Panc1 (cell line): ENCODE results near the gene SLC7A14. TPM values are rescaled to one million over a fixed set of nuclear protein-coding genes. Genes with fewer than 3 reads are reported as not detected.

Experiments
- ATAC-seq: fragments of 200-7000 bp; cut with Tn5 transposase; 2 replicates; pipeline ENCODE4 v1.9.1; 2020; ENCODE audit warnings: mild to moderate bottlenecking, moderate library complexity
- BruUV-seq: library from RNA; stranded (reverse); fragments of 400-500 nt; replicated peaks from 2 replicates; lab custom pipeline; 2021; lab: Mats Ljungman, UMichigan
- CTCF ChIA-PET: fragments of 300-600 bp; sonication (Branson Sonifier 250); formaldehyde crosslinking; loops from one replicate; lab custom pipeline; 2022; ENCODE audit warnings: antibody characterized with exemption; lab: Charles Lee
- POLR2A ChIA-PET: fragments of 300-600 bp; sonication (Branson Sonifier 250); formaldehyde crosslinking; loops from one replicate; lab custom pipeline; 2022; ENCODE audit warnings: antibody characterized with exemption; lab: Charles Lee
- DNase-seq: peaks from one replicate; pipeline ENCODE4 v3.0.0-alpha.2; 2010; ENCODE audit warnings: low read depth, low spot score
- H3K27ac ChIP-seq: 2 replicates; pipeline ENCODE4 v1.5.1; 2011; ENCODE audit warnings: mild to moderate bottlenecking, low read length, inconsistent platforms
- H3K27me3 ChIP-seq: fragments of 200-500 bp; sonication (Bioruptor generic); 2 replicates; pipeline ENCODE4 v1.6.0; 2014; ENCODE audit warnings: low read length, inconsistent platforms; ENCODE audit not compliant: control insufficient read depth, insufficient read depth
- H3K36me3 ChIP-seq: fragments of 200-500 bp; sonication (Bioruptor generic); 2 replicates; pipeline ENCODE4 v1.5.1; 2014; ENCODE audit warnings: inconsistent platforms, mild to moderate bottlenecking, low read length, moderate library complexity; ENCODE audit not compliant: control insufficient read depth, insufficient read depth
- H3K4me1 ChIP-seq: 2 replicates; pipeline ENCODE4 v1.5.1; 2011; ENCODE audit warnings: inconsistent platforms, mild to moderate bottlenecking, low read length, moderate library complexity; ENCODE audit not compliant: control insufficient read depth, insufficient read depth
- H3K4me3 ChIP-seq, 2 experiments: 2 replicates each; pipeline ENCODE4 v1.5.1; 2011 to 2012; ENCODE audit warnings: low read depth in 2 of 2, low read length in 2 of 2, mild to moderate bottlenecking in 2 of 2, inconsistent platforms in 1 of 2, moderate library complexity in 1 of 2
- H3K9me3 ChIP-seq: fragments of 200-500 bp; sonication (Bioruptor generic); 2 replicates; pipeline ENCODE4 v1.5.1; 2014; ENCODE audit warnings: low read depth, mild to moderate bottlenecking, inconsistent platforms, low read length, moderate library complexity; ENCODE audit not compliant: control insufficient read depth, insufficient read depth
- POLR2AphosphoS5 ChIP-seq: IDR thresholded peaks from 2 replicates; pipeline ENCODE4 v1.6.1; 2012; ENCODE audit warnings: mild to moderate bottlenecking, low read depth, low read length, moderate library complexity
- SIN3A ChIP-seq: IDR thresholded peaks from 2 replicates; pipeline ENCODE4 v1.6.1; 2012; ENCODE audit warnings: low read depth, mild to moderate bottlenecking, low read length, moderate library complexity, borderline replicate concordance; ENCODE audit not compliant: insufficient read depth
- TCF7L2 ChIP-seq: IDR thresholded peaks from 2 replicates; pipeline ENCODE4 v1.6.1; 2011; ENCODE audit warnings: mild to moderate bottlenecking, low read depth, low read length, inconsistent platforms
- in situ Hi-C: cut with HindIII; loops from 2 replicates; pipeline ENCODE4 v1.10.0; 2016; ENCODE audit warnings: low sequenced_read_pairs, low pct_unique_long_range_greater_than_20kb
- intact Hi-C: fragments of 100-400 bp; cut with micrococcal nuclease; formaldehyde crosslinking; loops from one replicate; pipeline ENCODE4 v1.10.0; 2022; ENCODE audit not compliant: unreplicated experiment
- total RNA-seq: library from RNA; stranded (reverse); gene quantifications from one replicate; pipeline ENCODE4 v1.2.1, GENCODE V29; 2021; ENCODE audit not compliant: unreplicated experiment
- TF ChIP-seq, protein P1 (sequence below), 2 experiments: IDR thresholded peaks; 2 replicates each; pipeline ENCODE4 v1.6.1; 2011 to 2012; ENCODE audit warnings: low read depth in 2 of 2, control low read depth in 1 of 2, low read length in 1 of 2, mild to moderate bottlenecking in 1 of 2, moderate library complexity in 1 of 2; ENCODE audit not compliant: insufficient read depth in 1 of 2
- TF ChIP-seq, protein P2 (sequence below): fragments of 450-650 bp; IDR thresholded peaks from 2 replicates; pipeline ENCODE4 v1.5.1; 2017; ENCODE audit warnings: mild to moderate bottlenecking

Gene SLC7A14
- total RNA-seq, 1 experiment from 2014 or later = not detected

DNA sequence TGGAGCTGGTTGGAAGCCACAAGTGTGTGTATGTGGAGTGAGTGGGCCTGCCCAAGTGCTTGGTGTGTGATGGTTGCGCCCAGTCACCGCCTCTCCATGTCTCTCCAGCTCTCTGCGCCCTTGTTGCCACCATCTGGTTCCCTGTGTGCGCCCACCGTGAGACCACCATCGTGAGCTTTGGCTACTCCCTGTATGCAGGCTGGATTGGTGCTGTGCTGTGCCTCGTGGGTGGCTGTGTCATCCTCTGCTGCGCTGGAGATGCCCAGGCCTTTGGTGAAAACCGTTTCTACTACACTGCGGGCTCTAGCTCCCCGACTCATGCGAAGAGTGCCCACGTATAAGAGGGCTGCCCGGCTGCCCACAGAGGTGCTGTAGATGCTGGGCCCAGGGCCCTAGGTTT, 153.5 kb downstream of the SLC7A14 start:
- ATAC-seq = no peak
- Histone ChIP-seq H3K4me1 (no peaks in the 10 kb centered on the region), H3K36me3 (no peaks in the 10 kb centered on the region), H3K9me3 (no peaks in the 10 kb centered on the region), H3K27ac (no peak overlapping the region), H3K27me3 (peaks cover 2% of the 10 kb centered on the region; the same call in 1 of the 2 replicates), H3K4me3 (no peak overlapping the region)
- no TSS peak for BruUV-seq
- DNase-seq = no peak
- in situ Hi-C loops (no loop called here), intact Hi-C loops (no loop called here)
- TF ChIP-seq, protein P1, sequence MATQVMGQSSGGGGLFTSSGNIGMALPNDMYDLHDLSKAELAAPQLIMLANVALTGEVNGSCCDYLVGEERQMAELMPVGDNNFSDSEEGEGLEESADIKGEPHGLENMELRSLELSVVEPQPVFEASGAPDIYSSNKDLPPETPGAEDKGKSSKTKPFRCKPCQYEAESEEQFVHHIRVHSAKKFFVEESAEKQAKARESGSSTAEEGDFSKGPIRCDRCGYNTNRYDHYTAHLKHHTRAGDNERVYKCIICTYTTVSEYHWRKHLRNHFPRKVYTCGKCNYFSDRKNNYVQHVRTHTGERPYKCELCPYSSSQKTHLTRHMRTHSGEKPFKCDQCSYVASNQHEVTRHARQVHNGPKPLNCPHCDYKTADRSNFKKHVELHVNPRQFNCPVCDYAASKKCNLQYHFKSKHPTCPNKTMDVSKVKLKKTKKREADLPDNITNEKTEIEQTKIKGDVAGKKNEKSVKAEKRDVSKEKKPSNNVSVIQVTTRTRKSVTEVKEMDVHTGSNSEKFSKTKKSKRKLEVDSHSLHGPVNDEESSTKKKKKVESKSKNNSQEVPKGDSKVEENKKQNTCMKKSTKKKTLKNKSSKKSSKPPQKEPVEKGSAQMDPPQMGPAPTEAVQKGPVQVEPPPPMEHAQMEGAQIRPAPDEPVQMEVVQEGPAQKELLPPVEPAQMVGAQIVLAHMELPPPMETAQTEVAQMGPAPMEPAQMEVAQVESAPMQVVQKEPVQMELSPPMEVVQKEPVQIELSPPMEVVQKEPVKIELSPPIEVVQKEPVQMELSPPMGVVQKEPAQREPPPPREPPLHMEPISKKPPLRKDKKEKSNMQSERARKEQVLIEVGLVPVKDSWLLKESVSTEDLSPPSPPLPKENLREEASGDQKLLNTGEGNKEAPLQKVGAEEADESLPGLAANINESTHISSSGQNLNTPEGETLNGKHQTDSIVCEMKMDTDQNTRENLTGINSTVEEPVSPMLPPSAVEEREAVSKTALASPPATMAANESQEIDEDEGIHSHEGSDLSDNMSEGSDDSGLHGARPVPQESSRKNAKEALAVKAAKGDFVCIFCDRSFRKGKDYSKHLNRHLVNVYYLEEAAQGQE (IDR thresholded peaks at IDR 0.05; ENCODE audit: insufficient read depth in 1 of 2, low read depth in 2 of 2, low read length in 1 of 2) = no peak
- TF ChIP-seq, protein P2, sequence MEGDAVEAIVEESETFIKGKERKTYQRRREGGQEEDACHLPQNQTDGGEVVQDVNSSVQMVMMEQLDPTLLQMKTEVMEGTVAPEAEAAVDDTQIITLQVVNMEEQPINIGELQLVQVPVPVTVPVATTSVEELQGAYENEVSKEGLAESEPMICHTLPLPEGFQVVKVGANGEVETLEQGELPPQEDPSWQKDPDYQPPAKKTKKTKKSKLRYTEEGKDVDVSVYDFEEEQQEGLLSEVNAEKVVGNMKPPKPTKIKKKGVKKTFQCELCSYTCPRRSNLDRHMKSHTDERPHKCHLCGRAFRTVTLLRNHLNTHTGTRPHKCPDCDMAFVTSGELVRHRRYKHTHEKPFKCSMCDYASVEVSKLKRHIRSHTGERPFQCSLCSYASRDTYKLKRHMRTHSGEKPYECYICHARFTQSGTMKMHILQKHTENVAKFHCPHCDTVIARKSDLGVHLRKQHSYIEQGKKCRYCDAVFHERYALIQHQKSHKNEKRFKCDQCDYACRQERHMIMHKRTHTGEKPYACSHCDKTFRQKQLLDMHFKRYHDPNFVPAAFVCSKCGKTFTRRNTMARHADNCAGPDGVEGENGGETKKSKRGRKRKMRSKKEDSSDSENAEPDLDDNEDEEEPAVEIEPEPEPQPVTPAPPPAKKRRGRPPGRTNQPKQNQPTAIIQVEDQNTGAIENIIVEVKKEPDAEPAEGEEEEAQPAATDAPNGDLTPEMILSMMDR = no peak
- TF ChIP-seq POLR2AphosphoS5 (no peak), SIN3A (no peak), TCF7L2 (no peak)
- ChIA-PET POLR2A (interaction anchor here (0.6 kb wide), 1 partner anchor 42 kb away, joined by 3 read pairs; no protein-coding TSS in a partner anchor), CTCF (interaction anchor here (0.6 to 2.0 kb wide), 2 partner anchors 19 to 22 kb away, joined by 3 to 5 read pairs; no protein-coding TSS in a partner anchor)

DNA sequence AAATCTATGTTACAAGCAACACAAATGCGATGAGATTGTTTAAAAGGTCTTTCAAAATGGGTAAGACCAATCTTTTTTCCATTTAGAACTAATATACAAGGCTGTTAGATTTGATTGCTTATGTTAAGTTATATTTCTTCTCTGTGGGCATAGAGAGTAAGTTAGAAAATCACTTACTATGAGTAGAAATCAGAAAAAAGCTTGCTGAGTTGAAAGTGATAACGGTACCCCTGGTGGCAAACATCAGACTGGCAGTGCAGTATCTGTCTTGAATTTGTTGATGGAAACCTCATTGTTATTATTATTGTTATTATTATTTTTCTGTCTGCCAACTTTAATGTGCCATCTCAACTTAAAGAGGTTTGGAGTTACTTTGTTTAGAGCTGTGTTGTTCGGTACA, 154.8 kb downstream of the SLC7A14 start:
- Histone ChIP-seq H3K27ac (no peak overlapping the region), H3K27me3 (peaks cover 2% of the 10 kb centered on the region; the same call in 1 of the 2 replicates), H3K36me3 (no peaks in the 10 kb centered on the region), H3K9me3 (no peaks in the 10 kb centered on the region), H3K4me3 (no peak overlapping the region), H3K4me1 (no peaks in the 10 kb centered on the region)
- DNase-seq (no peak), ATAC-seq (no peak)
- in situ Hi-C loops = no loop called here
- CTCF ChIA-PET = no interaction called here
- no TSS peak for BruUV-seq
- TF ChIP-seq TCF7L2 = no peak
- TF ChIP-seq SIN3A = no peak
- TF ChIP-seq, protein P1 (IDR thresholded peaks at IDR 0.05; ENCODE audit: insufficient read depth in 1 of 2, low read depth in 2 of 2, low read length in 1 of 2) = no peak
- TF ChIP-seq POLR2AphosphoS5 = no peak
- TF ChIP-seq, protein P2 = no peak
- POLR2A ChIA-PET = no interaction called here
- intact Hi-C loops = no loop called here
